Lung (tissue), 12 donors: ENCODE results near the gene MYBBP1A. TPM values are rescaled to one million over a fixed set of nuclear protein-coding genes. Genes with fewer than 3 reads are reported as not detected.

Experiments
- ATAC-seq: fragments of 200-7000 bp; cut with Tn5 transposase; one replicate; pipeline ENCODE4 v1.9.1; 2020; ENCODE audit warnings: moderate number of reproducible peaks; ENCODE audit not compliant: insufficient read depth, low FRiP score
- DNase-seq, 3 donors: peaks; one replicate each; pipeline ENCODE4 v3.0.0-alpha.2; 2013 to 2017
- H3K27ac ChIP-seq, 2 donors: one replicate each; pipeline ENCODE4 v1.5.1; 2013; ENCODE audit warnings: mild to moderate bottlenecking in 2 of 2, moderate library complexity in 2 of 2, control low read depth in 1 of 2, inconsistent platforms in 1 of 2, low read depth in 1 of 2, low read length in 1 of 2
- H3K27me3 ChIP-seq, 3 donors: one replicate each; pipeline ENCODE4 v1.5.1; 2013; ENCODE audit warnings: low read length in 2 of 3; ENCODE audit not compliant: control insufficient read depth in 3 of 3, insufficient read depth in 3 of 3
- H3K36me3 ChIP-seq, 4 donors: one replicate each; pipeline ENCODE4 v1.5.1; 2013; ENCODE audit warnings: low read length in 4 of 4, mild to moderate bottlenecking in 1 of 4, moderate library complexity in 1 of 4; ENCODE audit not compliant: control insufficient read depth in 4 of 4, insufficient read depth in 4 of 4
- H3K4me1 ChIP-seq, 5 donors: one replicate each; pipeline ENCODE4 v1.5.1; 2013; ENCODE audit warnings: low read length in 5 of 5, mild to moderate bottlenecking in 2 of 5, moderate library complexity in 1 of 5; ENCODE audit not compliant: control insufficient read depth in 5 of 5, insufficient read depth in 5 of 5
- H3K4me3 ChIP-seq: one replicate; pipeline ENCODE4 v1.5.1; 2013; ENCODE audit warnings: mild to moderate bottlenecking, control low read depth, moderate library complexity
- H3K9ac ChIP-seq, 2 donors: one replicate each; pipeline ENCODE4 v1.5.1; 2013; ENCODE audit warnings: low read length in 2 of 2, control low read depth in 1 of 2; ENCODE audit not compliant: insufficient read depth in 1 of 2
- H3K9me3 ChIP-seq, 4 donors: one replicate each; pipeline ENCODE4 v1.5.1; 2013; ENCODE audit warnings: low read length in 3 of 4, mild to moderate bottlenecking in 1 of 4, moderate library complexity in 1 of 4; ENCODE audit not compliant: control insufficient read depth in 4 of 4, insufficient read depth in 3 of 4
- WGBS, 2 donors: extraction: QIAGEN DNeasy Blood & Tissue Kit; methylation state at CpG; one replicate each; pipeline ENCODE4 v1.1.7; 2013; 5-methylcytosine and 5-hydroxymethylcytosine counted together
- polyA plus RNA-seq, 2 donors: library from polyadenylated mRNA; stranded (reverse); fragments of 200-250 nt; gene quantifications; one replicate each; pipeline ENCODE4 v1.2.1, GENCODE V29; 2013
- total RNA-seq, 2 donors: library from RNA; depleted of rRNA in 1 of 2; stranded (reverse); fragments of >200 nt in 1 of 2; gene quantifications; one replicate each; pipeline ENCODE4 v1.2.1, GENCODE V29; 2014 to 2021
- TF ChIP-seq, protein P1 (sequence below): IDR thresholded peaks from 2 replicates; pipeline ENCODE4 v1.5.1; 2012; ENCODE audit warnings: mild to moderate bottlenecking; ENCODE audit errors: control extremely low read depth, extremely low read depth
- donor health status: control.
- donor health status: control.
- donor health status: Bipolar disorder and iron deficiency.
- donor health status: healthy.
- donor health status: DM: yes; HTN: yes; CAD: no.

The MYBBP1A gene
- total and polyA plus RNA-seq, 4 donors = 21.2 to 71.7 (median 34.4) TPM

DNA sequence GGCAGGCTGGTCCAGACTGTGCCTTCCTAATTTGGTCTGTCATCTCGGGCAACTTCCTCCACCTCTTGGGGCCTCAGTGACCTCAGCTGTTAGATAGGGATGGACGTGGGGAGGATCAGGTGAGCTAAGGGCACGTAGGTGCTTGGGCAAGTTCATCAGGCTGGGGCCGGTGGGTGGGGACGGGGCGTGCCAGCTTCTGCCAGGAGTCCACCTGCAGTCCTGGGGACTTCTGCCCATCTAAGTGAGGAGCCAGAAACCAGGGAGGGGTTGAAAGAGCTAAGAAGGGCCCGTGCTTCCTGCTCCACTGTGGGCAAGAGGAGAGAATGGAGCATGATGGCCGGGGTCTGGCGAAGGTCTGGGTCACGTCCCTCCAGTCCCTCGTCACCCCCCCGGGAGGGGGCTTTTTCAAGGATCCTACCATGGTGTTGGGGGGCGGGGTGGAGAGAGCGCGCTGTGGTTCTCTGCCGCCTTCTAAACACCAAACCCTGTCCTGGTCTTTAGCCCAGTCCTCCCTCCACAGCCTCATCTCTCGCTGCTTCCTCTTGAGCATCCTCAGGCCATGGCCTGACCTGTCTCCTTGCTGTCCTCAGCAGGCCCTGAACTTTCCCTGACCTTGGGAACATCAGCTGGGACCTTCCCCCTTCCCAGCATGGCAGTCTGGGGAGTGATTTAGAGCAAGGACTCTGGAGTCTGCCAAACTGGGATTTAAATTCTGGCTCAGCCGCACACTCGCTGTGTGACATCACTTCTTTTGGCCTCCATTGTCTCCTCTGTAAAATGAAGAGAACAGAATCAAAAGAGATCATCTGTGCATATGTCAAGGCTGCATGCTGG, 34.9 kb downstream of the MYBBP1A start:
- DNase-seq (no peak), ATAC-seq (no peak)
- Histone ChIP-seq H3K27me3 (no peaks in the 10 kb centered on the region), H3K9me3 (no peaks in the 10 kb centered on the region), H3K36me3 (peaks cover 0 to 4% (median 0%) of the 10 kb centered on the region in 4 donors), H3K4me1 (peaks cover 0 to 40% (median 32%) of the 10 kb centered on the region in 5 donors), H3K27ac (peak overlapping the region; percentile 71 to 93), H3K9ac (peak overlapping the region in 1 of 2 donors; percentile 11), H3K4me3 (no peak overlapping the region)
- WGBS, 2 donors = 76 to 86% methylated on average over 19 of the region's 19 CpGs
- TF ChIP-seq, protein P1, sequence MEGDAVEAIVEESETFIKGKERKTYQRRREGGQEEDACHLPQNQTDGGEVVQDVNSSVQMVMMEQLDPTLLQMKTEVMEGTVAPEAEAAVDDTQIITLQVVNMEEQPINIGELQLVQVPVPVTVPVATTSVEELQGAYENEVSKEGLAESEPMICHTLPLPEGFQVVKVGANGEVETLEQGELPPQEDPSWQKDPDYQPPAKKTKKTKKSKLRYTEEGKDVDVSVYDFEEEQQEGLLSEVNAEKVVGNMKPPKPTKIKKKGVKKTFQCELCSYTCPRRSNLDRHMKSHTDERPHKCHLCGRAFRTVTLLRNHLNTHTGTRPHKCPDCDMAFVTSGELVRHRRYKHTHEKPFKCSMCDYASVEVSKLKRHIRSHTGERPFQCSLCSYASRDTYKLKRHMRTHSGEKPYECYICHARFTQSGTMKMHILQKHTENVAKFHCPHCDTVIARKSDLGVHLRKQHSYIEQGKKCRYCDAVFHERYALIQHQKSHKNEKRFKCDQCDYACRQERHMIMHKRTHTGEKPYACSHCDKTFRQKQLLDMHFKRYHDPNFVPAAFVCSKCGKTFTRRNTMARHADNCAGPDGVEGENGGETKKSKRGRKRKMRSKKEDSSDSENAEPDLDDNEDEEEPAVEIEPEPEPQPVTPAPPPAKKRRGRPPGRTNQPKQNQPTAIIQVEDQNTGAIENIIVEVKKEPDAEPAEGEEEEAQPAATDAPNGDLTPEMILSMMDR = no peak

DNA sequence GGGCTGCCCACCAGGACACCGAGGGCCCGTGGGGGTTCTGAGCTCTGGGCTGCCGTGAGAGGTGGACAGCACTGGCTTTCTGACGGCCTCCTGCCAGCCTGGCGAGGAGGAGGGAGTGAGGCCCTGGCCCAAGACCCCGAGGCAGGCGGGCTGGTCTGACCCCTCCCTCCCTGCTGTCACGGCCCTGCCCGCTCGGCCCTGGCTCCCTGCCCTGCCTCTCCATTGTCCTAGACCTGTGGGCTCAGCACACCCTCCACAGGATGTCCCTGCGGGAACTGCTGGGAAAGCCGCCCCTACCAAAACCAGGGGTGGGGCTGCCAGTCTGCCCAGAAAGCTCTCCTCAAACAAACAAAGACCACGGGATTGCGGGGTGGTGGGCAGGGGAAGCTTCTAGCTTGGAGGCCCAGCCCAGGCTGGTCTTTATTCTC, 35.8 kb downstream of the MYBBP1A start:
- WGBS, 2 donors = 37 to 68% methylated on average over 13 to 14 of the region's 14 CpGs
- H3K9ac ChIP-seq = no peak overlapping the region
- H3K4me3 ChIP-seq = no peak overlapping the region
- no peak for ATAC-seq
- peak overlapping the region; percentile 71 to 93 for H3K27ac ChIP-seq
- TF ChIP-seq, protein P1 = no peak
- H3K27me3 ChIP-seq = no peaks in the 10 kb centered on the region
- DNase-seq = peak; percentile 50 to 75 (median 53)
- no peaks in the 10 kb centered on the region for H3K9me3 ChIP-seq
- peaks cover 0 to 49% (median 32%) of the 10 kb centered on the region in 5 donors for H3K4me1 ChIP-seq
- H3K36me3 ChIP-seq = peaks cover 0 to 2% (median 0%) of the 10 kb centered on the region in 4 donors

DNA sequence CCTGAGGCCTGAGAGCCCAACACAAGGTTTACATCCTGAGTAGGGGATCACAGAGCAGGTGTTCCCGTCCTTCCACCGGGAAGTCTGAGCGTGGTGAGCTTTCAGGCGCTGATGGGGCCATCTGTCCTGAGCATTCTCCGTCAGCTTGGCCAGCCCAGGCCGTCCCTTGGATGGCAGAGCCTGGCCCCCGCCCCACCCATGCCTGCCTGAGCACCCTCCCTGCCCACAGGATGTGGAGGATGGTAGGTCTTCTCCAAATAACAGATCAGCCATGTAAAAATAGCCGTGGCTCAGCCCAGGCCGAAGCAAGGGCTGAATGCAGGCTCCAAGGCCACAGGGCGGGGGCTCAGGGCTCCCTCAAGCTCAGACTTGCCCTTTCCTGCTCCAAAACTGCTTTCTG, 36.3 kb downstream of the MYBBP1A start:
- no peak for ATAC-seq
- H3K4me3 ChIP-seq = no peak overlapping the region
- no peaks in the 10 kb centered on the region for H3K9me3 ChIP-seq
- DNase-seq = no peak
- no peaks in the 10 kb centered on the region for H3K27me3 ChIP-seq
- peaks cover 0 to under 1% (median 0%) of the 10 kb centered on the region in 4 donors for H3K36me3 ChIP-seq
- H3K4me1 ChIP-seq = peaks cover 0 to 52% (median 34%) of the 10 kb centered on the region in 5 donors
- TF ChIP-seq, protein P1 = no peak
- 70 to 72% methylated on average over 10 of the region's 10 CpGs for WGBS, 2 donors
- H3K27ac ChIP-seq = peak overlapping the region; percentile 59 to 93
- no peak overlapping the region for H3K9ac ChIP-seq
